ENCODE measurements around the gene AUH. TPM values are rescaled to one million over a fixed set of nuclear protein-coding genes. Genes with fewer than 3 reads are reported as not detected.

The AUH gene
- total RNA-seq, 2 donors from 2014 or later: 27.4 to 36.1 TPM

DNA sequence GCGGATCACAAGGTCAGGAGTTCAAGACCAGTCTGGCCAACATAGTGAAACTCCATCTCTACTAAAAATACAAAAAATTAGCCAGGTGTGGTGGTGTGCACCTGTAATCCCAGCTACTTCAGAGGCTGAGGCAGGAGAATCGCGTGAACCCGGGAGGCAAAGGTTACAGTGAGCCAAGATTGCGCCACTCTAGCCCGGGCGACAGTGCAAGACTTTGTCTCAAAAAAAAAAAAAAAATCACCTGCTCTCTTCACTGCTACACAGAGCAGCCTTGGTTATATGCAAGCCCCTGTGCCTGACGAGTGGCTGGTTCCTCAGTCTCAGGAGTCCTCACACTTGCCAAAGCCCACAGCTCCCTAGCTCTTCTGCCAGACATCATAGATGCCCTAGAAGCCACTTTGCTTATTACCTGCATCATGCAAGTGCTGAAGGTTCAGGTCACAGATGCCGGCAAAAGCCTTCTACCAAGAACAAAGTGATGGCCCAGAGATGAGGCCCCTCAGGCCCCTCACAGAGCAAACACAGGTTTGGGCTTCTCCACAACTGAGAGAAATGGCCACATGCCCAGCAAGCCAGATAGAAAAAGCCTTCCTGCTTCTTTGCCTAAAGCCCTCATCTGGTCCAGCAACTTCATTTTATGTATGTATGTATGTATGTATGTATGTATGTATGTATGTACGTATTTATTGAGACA, 176.4 kb downstream of the AUH start:
- Histone ChIP-seq H3K9me3 (no peaks in the 10 kb centered on the region), H3K4me3 (no peak overlapping the region), H3K27ac (no peak overlapping the region), H3K27me3 (replicated peaks; ENCODE audit: insufficient read depth) (no peaks in the 10 kb centered on the region), H3K4me1 (ENCODE audit: control insufficient read depth in 1 of 2, low read depth in 2 of 2) (peaks cover 0 to 10% of the 10 kb centered on the region in 2 donors), H3K36me3 (no peaks in the 10 kb centered on the region)
- DNase-seq (ENCODE audit: low spot score) (no peak), ATAC-seq (ENCODE audit: insufficient number of reproducible peaks, low FRiP score, low read depth) (no peak)
- TF ChIP-seq, protein P1, sequence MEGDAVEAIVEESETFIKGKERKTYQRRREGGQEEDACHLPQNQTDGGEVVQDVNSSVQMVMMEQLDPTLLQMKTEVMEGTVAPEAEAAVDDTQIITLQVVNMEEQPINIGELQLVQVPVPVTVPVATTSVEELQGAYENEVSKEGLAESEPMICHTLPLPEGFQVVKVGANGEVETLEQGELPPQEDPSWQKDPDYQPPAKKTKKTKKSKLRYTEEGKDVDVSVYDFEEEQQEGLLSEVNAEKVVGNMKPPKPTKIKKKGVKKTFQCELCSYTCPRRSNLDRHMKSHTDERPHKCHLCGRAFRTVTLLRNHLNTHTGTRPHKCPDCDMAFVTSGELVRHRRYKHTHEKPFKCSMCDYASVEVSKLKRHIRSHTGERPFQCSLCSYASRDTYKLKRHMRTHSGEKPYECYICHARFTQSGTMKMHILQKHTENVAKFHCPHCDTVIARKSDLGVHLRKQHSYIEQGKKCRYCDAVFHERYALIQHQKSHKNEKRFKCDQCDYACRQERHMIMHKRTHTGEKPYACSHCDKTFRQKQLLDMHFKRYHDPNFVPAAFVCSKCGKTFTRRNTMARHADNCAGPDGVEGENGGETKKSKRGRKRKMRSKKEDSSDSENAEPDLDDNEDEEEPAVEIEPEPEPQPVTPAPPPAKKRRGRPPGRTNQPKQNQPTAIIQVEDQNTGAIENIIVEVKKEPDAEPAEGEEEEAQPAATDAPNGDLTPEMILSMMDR (IDR thresholded peaks at IDR 0.05): no peak

DNA sequence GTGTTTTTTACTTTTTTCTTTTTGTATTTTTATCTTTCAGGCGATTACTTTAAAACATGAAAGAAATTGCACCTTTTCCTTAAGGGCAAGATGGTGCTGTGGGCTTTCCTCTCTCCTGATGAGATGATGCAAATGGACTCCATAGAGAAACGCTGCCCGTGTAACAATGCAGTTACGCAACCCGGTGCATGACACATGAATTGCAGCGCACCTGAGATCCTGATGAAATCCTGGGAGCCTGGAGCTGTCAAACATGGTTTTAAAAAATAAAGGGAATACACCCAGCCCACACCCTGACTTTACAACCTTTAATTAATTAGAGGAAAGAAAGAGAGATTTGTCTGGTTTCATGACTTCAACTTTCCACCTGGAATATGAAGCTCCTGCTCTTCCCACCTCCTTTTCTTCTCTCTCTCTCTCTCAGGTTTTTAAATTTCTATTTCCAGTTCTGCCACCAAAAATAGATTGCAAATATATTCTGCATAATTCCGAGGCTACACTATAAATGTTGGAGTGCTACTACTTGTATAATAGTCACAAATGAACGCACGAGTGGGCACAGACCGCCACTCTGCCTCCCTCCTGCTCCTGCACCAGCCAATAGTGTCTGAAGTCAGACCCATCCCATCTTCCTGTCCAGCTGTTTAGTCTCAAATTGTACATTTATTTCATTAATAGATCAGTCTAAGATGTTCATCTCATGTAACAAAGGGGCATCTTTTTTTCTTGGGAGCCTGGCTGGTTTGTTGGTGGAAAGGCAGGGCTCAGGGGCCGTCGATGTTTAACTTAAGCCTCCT, 179.1 kb downstream of the AUH start:
- no peak for ATAC-seq (ENCODE audit: insufficient number of reproducible peaks, low FRiP score, low read depth)
- TF ChIP-seq, protein P1 (IDR thresholded peaks at IDR 0.05): no peak
- DNase-seq (ENCODE audit: low spot score): no peak
- no peaks in the 10 kb centered on the region for H3K27me3 ChIP-seq (replicated peaks; ENCODE audit: insufficient read depth)
- H3K27ac ChIP-seq: no peak overlapping the region
- H3K4me3 ChIP-seq: no peak overlapping the region
- no peaks in the 10 kb centered on the region for H3K9me3 ChIP-seq
- H3K4me1 ChIP-seq (ENCODE audit: control insufficient read depth in 1 of 2, low read depth in 2 of 2): peaks cover 0 to 7% of the 10 kb centered on the region in 2 donors
- no peaks in the 10 kb centered on the region for H3K36me3 ChIP-seq

DNA sequence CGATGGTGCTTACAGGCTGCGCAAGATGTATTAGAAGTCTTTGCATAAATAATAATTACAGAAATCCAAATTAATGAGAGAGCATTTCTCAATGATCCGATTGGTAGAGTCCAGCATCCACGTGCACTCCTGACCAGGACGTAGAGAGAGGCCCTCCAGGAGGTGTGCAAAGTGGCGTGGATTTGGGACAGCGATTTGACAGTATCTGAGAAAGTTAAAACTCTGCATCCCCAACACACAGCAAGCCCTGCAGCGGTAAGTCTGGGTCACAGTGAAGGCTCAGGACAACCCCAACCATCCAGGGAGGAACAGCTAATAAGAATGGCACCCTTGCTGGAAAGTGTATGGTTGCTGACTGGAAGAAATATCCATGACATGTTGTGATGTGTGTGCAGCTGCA, 180.2 kb downstream of the AUH start:
- TF ChIP-seq, protein P1 (IDR thresholded peaks at IDR 0.05): no peak
- Histone ChIP-seq H3K4me3 (no peak overlapping the region), H3K36me3 (no peaks in the 10 kb centered on the region), H3K27ac (no peak overlapping the region), H3K27me3 (replicated peaks; ENCODE audit: insufficient read depth) (no peaks in the 10 kb centered on the region), H3K4me1 (ENCODE audit: control insufficient read depth in 1 of 2, low read depth in 2 of 2) (no peaks in the 10 kb centered on the region), H3K9me3 (no peaks in the 10 kb centered on the region)
- ATAC-seq (ENCODE audit: insufficient number of reproducible peaks, low FRiP score, low read depth): no peak
- DNase-seq (ENCODE audit: low spot score): no peak

DNA sequence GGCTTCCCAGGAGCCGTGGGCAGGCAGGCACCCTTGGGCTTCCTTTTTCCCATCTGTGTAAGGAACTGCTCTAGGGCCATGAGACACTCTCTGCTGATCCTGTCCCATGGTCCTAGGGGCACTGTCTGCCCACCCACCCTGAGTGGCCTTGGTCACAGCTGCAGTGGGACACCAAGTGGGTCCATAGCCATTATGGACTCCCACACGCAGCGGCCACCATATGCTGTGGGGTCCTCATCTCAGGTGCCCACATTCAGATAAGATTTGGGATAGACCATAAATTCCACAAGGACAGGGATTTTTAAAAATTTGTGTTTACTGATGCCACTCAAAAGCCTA, 180.8 kb downstream of the AUH start:
- no peak for ATAC-seq (ENCODE audit: insufficient number of reproducible peaks, low FRiP score, low read depth)
- DNase-seq (ENCODE audit: low spot score): no peak
- no peaks in the 10 kb centered on the region for H3K9me3 ChIP-seq

More for the DNA sequence above, 180.8 kb downstream of the AUH start:
- no peak overlapping the region for H3K27ac ChIP-seq
- H3K27me3 ChIP-seq (replicated peaks; ENCODE audit: insufficient read depth): no peaks in the 10 kb centered on the region
- H3K4me1 ChIP-seq (ENCODE audit: control insufficient read depth in 1 of 2, low read depth in 2 of 2): no peaks in the 10 kb centered on the region
- no peaks in the 10 kb centered on the region for H3K36me3 ChIP-seq
- TF ChIP-seq, protein P1 (IDR thresholded peaks at IDR 0.05): no peak
- H3K4me3 ChIP-seq: no peak overlapping the region

Data from thoracic aorta (tissue), 2 donors.